Sigmoid colon (tissue), 4 donors: Measurements from ENCODE around the gene MAPKAP1.

ENCODE experiments used
- POLR2A ChIP-seq, 2 donors: fragments of 450-650 bp; IDR thresholded peaks; one replicate each; pipeline ENCODE4 v1.6.1; 2016; ENCODE audit warnings: antibody characterized with exemption in 2 of 2, mild to moderate bottlenecking in 2 of 2, moderate library complexity in 2 of 2
- POLR2AphosphoS5 ChIP-seq, 4 donors: sonication (generic); formaldehyde crosslinking; IDR thresholded peaks; one replicate each; pipeline ENCODE4 v1.6.1; 2017; ENCODE audit warnings: antibody characterized with exemption in 4 of 4
- TF ChIP-seq, protein P1 (sequence below), 4 experiments: fragments of 450-650 bp in 3 of 4; fragments of 200-600 bp in 1 of 4; IDR thresholded peaks; one replicate each; pipeline ENCODE4 v1.5.1; 2016 to 2019; ENCODE audit warnings: antibody characterized with exemption in 4 of 4, mild to moderate bottlenecking in 3 of 4, moderate library complexity in 2 of 4

- TF ChIP-seq, protein P1, sequence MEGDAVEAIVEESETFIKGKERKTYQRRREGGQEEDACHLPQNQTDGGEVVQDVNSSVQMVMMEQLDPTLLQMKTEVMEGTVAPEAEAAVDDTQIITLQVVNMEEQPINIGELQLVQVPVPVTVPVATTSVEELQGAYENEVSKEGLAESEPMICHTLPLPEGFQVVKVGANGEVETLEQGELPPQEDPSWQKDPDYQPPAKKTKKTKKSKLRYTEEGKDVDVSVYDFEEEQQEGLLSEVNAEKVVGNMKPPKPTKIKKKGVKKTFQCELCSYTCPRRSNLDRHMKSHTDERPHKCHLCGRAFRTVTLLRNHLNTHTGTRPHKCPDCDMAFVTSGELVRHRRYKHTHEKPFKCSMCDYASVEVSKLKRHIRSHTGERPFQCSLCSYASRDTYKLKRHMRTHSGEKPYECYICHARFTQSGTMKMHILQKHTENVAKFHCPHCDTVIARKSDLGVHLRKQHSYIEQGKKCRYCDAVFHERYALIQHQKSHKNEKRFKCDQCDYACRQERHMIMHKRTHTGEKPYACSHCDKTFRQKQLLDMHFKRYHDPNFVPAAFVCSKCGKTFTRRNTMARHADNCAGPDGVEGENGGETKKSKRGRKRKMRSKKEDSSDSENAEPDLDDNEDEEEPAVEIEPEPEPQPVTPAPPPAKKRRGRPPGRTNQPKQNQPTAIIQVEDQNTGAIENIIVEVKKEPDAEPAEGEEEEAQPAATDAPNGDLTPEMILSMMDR (IDR thresholded peaks at IDR 0.05) = no peak
- no peak for TF ChIP-seq POLR2A (IDR thresholded peaks at IDR 0.05)
- no peak for TF ChIP-seq POLR2AphosphoS5 (IDR thresholded peaks at IDR 0.05)
Observed at GRCh38 chr9:125421591-125422181, 285.3 kb downstream of the MAPKAP1 start.
